ENCODE data around the gene ELMOD3.
"Not testable (repeated sequence)": the region's sequence is repeated elsewhere in the genome, so short reads cannot be mapped to it uniquely, and the experiment has no call there.

ELMOD3 gene

DNA sequence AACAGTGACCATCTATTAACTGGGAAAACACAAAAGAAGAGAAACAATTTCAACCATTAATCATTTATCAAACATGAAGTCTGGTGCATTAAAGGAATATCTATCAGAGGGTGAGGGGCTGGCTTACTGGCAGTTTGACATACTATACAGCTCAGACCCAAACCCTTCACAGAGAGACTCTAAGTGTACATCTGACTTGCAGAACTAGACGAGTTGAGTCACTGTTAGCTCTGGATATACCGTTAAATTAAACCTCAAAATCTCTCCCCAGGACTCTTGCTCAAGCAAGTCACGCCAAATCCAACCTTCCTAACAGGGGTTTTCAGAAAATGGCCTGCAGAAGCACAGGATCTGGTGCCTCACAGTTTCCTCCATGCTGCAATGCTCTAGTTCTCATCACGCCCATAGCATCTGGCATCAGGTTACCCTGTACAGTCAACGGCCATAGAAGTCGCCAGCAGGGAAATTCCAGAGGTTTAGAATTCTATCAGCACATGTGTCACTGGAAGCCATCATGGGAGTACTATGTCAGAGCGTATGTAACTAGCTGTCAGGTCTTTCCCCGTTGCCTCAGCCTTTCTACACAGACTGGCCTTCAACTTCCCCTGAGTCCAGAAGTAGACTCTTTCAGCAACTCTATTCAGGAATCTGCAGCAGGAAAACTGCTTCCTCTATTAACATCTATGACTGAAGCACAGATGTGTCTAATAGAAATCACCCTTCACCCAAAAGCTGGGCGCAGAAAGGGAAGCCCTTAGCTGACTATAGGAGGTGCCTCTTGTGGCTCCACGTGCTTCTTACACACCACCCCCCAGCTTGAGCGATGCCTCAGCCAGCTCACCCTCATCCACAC is 36.1 kb upstream of the ELMOD3 start:
- H2AFZ ChIP-seq (ENCODE audit: low read length), result no peak overlapping the region
- no peaks in the 10 kb centered on the region for H3K9me2 ChIP-seq (replicated peaks; ENCODE audit: low read depth, low read length)
- no peaks in the 10 kb centered on the region for H3K9me3 ChIP-seq (ENCODE audit: insufficient read depth, low read depth, low read length)
- peaks cover 39% of the 10 kb centered on the region for H3K4me1 ChIP-seq (ENCODE audit: insufficient read depth, low read length, poor library complexity, severe bottlenecking)
- H3K27me3 ChIP-seq (ENCODE audit: insufficient read depth, low read length, poor library complexity, severe bottlenecking), result no peaks in the 10 kb centered on the region
- no peak overlapping the region for H3K9ac ChIP-seq (ENCODE audit: low read depth, low read length, poor library complexity, severe bottlenecking)
- TF ChIP-seq EZH2phosphoT487 (IDR thresholded peaks at IDR 0.05; ENCODE audit: borderline replicate concordance), result no peak
- TF ChIP-seq, protein P1, sequence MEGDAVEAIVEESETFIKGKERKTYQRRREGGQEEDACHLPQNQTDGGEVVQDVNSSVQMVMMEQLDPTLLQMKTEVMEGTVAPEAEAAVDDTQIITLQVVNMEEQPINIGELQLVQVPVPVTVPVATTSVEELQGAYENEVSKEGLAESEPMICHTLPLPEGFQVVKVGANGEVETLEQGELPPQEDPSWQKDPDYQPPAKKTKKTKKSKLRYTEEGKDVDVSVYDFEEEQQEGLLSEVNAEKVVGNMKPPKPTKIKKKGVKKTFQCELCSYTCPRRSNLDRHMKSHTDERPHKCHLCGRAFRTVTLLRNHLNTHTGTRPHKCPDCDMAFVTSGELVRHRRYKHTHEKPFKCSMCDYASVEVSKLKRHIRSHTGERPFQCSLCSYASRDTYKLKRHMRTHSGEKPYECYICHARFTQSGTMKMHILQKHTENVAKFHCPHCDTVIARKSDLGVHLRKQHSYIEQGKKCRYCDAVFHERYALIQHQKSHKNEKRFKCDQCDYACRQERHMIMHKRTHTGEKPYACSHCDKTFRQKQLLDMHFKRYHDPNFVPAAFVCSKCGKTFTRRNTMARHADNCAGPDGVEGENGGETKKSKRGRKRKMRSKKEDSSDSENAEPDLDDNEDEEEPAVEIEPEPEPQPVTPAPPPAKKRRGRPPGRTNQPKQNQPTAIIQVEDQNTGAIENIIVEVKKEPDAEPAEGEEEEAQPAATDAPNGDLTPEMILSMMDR (conservative IDR thresholded peaks at IDR 0.05; ENCODE audit: low read length), result no peak
- H3F3A ChIP-seq (ENCODE audit: low read depth), result no peaks in the 10 kb centered on the region
- H3K4me2 ChIP-seq (ENCODE audit: low read depth, low read length, poor library complexity, severe bottlenecking), result peak overlapping the region; percentile 98
- H3K79me2 ChIP-seq (ENCODE audit: insufficient read depth, low read length), result peaks cover 61% of the 10 kb centered on the region
- H3K36me3 ChIP-seq (ENCODE audit: insufficient read depth, low read length), result peaks cover 77% of the 10 kb centered on the region
- H3K4me3 ChIP-seq (ENCODE audit: low read length, poor library complexity, severe bottlenecking), result no peak overlapping the region
- peaks cover 59% of the 10 kb centered on the region for H4K20me1 ChIP-seq (ENCODE audit: insufficient read depth, low read length, poor library complexity, severe bottlenecking)

DNA sequence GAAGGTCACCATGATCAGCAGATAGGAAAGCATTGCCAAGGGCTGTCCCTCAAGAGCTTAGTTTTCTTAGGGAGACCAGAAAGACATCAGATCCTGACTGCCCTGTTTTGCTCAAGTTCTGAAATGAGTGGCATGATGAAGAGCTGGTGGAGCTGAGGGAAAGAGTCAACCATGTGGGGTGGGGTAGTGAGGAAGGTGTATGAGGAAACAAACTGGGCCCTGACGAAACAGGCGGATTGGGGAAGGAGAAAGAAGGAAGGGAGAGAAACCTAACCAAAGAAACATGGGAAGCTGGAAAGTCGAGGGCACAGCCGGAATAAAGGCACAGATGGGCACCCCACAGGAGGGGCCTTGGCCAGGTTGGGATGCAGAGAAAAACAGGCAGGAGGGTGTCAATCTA is 34.8 kb upstream of the ELMOD3 start:
- peaks cover 83% of the 10 kb centered on the region for H3K36me3 ChIP-seq (ENCODE audit: insufficient read depth, low read length)
- H3K79me2 ChIP-seq (ENCODE audit: insufficient read depth, low read length), result peaks cover 74% of the 10 kb centered on the region

DNA sequence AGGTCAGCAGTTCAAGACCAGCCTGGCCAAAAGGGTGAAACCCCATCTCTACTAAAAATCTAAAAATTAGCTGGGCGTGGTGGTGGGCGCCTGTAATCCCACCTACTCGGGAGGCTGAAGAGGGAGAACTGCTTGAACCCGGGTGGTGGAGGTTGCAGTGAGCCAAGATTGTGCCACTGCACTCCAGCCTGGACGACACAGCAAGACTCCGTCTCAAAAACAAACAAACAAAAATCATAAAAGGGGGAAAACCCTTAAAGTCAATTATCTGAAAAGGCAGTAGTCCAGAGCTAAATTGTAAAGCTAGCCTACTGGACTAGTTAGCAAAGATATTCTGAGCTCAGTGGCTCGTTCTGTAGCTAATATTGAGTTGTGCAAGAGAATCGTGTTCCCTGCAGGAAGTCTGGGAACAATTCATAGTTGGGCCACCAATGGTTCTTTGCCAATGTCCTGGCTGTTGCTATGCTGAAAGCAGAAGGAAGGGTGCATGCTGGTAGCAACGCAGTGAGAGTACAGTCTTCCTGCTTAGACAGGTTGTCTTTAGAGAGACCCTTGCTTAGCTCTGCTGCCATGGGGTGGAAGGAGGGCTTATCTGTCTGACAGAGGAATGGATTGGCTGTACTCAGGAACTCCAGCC is 31.1 kb upstream of the ELMOD3 start:
- no peaks in the 10 kb centered on the region for H3K27me3 ChIP-seq (ENCODE audit: insufficient read depth, low read length, poor library complexity, severe bottlenecking)
- no peaks in the 10 kb centered on the region for H3K9me2 ChIP-seq (replicated peaks; ENCODE audit: low read depth, low read length)
- H3K9ac ChIP-seq (ENCODE audit: low read depth, low read length, poor library complexity, severe bottlenecking), result no peak overlapping the region
- peaks cover 58% of the 10 kb centered on the region for H3K36me3 ChIP-seq (ENCODE audit: insufficient read depth, low read length)
- peak overlapping the region; percentile 49 for H3K4me3 ChIP-seq (ENCODE audit: low read length, poor library complexity, severe bottlenecking)
- H3K79me2 ChIP-seq (ENCODE audit: insufficient read depth, low read length), result peaks cover 96% of the 10 kb centered on the region
- peaks cover 88% of the 10 kb centered on the region for H4K20me1 ChIP-seq (ENCODE audit: insufficient read depth, low read length, poor library complexity, severe bottlenecking)
- TF ChIP-seq EZH2phosphoT487 (IDR thresholded peaks at IDR 0.05; ENCODE audit: borderline replicate concordance), result no peak
- TF ChIP-seq, protein P1 (conservative IDR thresholded peaks at IDR 0.05; ENCODE audit: low read length), result no peak
- H2AFZ ChIP-seq (ENCODE audit: low read length), result no peak overlapping the region
- peak overlapping the region; percentile 98 for H3K4me2 ChIP-seq (ENCODE audit: low read depth, low read length, poor library complexity, severe bottlenecking)
- no peaks in the 10 kb centered on the region for H3K9me3 ChIP-seq (ENCODE audit: insufficient read depth, low read depth, low read length)
- H3F3A ChIP-seq (ENCODE audit: low read depth), result no peaks in the 10 kb centered on the region
- H3K4me1 ChIP-seq (ENCODE audit: insufficient read depth, low read length, poor library complexity, severe bottlenecking), result peaks cover 60% of the 10 kb centered on the region

More for the DNA sequence above, 34.8 kb upstream of the ELMOD3 start:
- Histone ChIP-seq H4K20me1 (ENCODE audit: insufficient read depth, low read length, poor library complexity, severe bottlenecking) (peaks cover 71% of the 10 kb centered on the region), H3K4me2 (ENCODE audit: low read depth, low read length, poor library complexity, severe bottlenecking) (peak overlapping the region; percentile 98), H3K9me2 (replicated peaks; ENCODE audit: low read depth, low read length) (no peaks in the 10 kb centered on the region), H3K9me3 (ENCODE audit: insufficient read depth, low read depth, low read length) (no peaks in the 10 kb centered on the region), H3K27me3 (ENCODE audit: insufficient read depth, low read length, poor library complexity, severe bottlenecking) (no peaks in the 10 kb centered on the region), H2AFZ (ENCODE audit: low read length) (no peak overlapping the region), H3K4me3 (ENCODE audit: low read length, poor library complexity, severe bottlenecking) (peak overlapping the region; percentile 2), H3K9ac (ENCODE audit: low read depth, low read length, poor library complexity, severe bottlenecking) (peak overlapping the region; percentile 51), H3F3A (ENCODE audit: low read depth) (no peaks in the 10 kb centered on the region), H3K4me1 (ENCODE audit: insufficient read depth, low read length, poor library complexity, severe bottlenecking) (peaks cover 49% of the 10 kb centered on the region)
- TF ChIP-seq, protein P1 (conservative IDR thresholded peaks at IDR 0.05; ENCODE audit: low read length), result no peak
- TF ChIP-seq EZH2phosphoT487 (IDR thresholded peaks at IDR 0.05; ENCODE audit: borderline replicate concordance), result no peak

- not testable (repeated sequence) for H2AFZ ChIP-seq (ENCODE audit: low read length); H3F3A ChIP-seq (ENCODE audit: low read depth); H3K9me3 ChIP-seq (ENCODE audit: insufficient read depth, low read depth, low read length); H3K9me2 ChIP-seq (replicated peaks; ENCODE audit: low read depth, low read length); H3K27me3 ChIP-seq (ENCODE audit: insufficient read depth, low read length, poor library complexity, severe bottlenecking)
- Histone ChIP-seq H4K20me1 (ENCODE audit: insufficient read depth, low read length, poor library complexity, severe bottlenecking) (peaks cover 83% of the 10 kb centered on the region), H3K4me2 (ENCODE audit: low read depth, low read length, poor library complexity, severe bottlenecking) (peak overlapping the region; percentile 98), H3K9ac (ENCODE audit: low read depth, low read length, poor library complexity, severe bottlenecking) (peak overlapping the region; percentile 90), H3K4me1 (ENCODE audit: insufficient read depth, low read length, poor library complexity, severe bottlenecking) (peaks cover 59% of the 10 kb centered on the region), H3K79me2 (ENCODE audit: insufficient read depth, low read length) (peaks cover 96% of the 10 kb centered on the region), H3K4me3 (ENCODE audit: low read length, poor library complexity, severe bottlenecking) (peak overlapping the region; percentile 82), H3K36me3 (ENCODE audit: insufficient read depth, low read length) (peaks cover 53% of the 10 kb centered on the region)
Measured at GRCh38 chr2:85323988-85324367, 30.6 kb upstream of the ELMOD3 start.
